ENCODE results near the gene RERE. TPM values are rescaled to one million over a fixed set of nuclear protein-coding genes. Genes with fewer than 3 reads are reported as not detected.
"Not testable (repeated sequence)": the region's sequence is repeated elsewhere in the genome, so short reads cannot be mapped to it uniquely, and the experiment has no call there.

RERE gene
- total RNA-seq, 1 donor from 2014 or later: 19.2 TPM

DNA sequence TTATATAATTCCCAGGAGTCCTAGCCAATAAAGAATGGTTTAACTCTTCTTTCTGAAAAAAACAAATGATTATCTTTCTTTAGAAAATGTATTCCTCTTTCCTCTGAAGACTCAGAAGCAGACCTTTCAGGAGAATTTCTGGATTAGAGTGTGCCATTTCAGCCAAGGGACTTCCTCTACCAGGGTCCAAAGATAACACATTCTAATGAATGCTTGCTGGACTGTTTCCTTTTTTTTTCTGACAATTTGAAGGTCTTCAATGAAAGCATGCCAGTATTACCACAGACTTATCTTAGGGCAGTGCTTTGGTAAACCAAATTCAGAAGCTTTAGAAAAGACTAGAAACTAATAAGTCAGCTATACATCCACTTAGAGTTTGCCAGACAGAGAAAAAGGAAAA, 80.5 kb downstream of the RERE start:
- H3K27me3 ChIP-seq (ENCODE audit: control insufficient read depth, insufficient read depth, low read length): no peaks in the 10 kb centered on the region
- no peak for TF ChIP-seq CTCF (IDR thresholded peaks at IDR 0.05; ENCODE audit: insufficient read depth, low read length, severe bottlenecking)
- no peaks in the 10 kb centered on the region for H3K36me3 ChIP-seq (ENCODE audit: control insufficient read depth, insufficient read depth, low read length)
- DNase-seq (ENCODE audit: low read depth) (no peak), FAIRE-seq (no peak)
- no peak overlapping the region for H3K4me3 ChIP-seq (ENCODE audit: low read depth, low read length)

GRCh38 chr1:8733484-8733883, 84.0 kb downstream of the RERE start:
- Histone ChIP-seq H3K36me3 (ENCODE audit: control insufficient read depth, insufficient read depth, low read length) (no peaks in the 10 kb centered on the region), H3K27me3 (ENCODE audit: control insufficient read depth, insufficient read depth, low read length) (no peaks in the 10 kb centered on the region), H3K4me3 (ENCODE audit: low read depth, low read length) (no peak overlapping the region)
- FAIRE-seq (peak; percentile 99), DNase-seq (ENCODE audit: low read depth) (peak; percentile 89)
- no peak for TF ChIP-seq CTCF (IDR thresholded peaks at IDR 0.05; ENCODE audit: insufficient read depth, low read length, severe bottlenecking)

DNA sequence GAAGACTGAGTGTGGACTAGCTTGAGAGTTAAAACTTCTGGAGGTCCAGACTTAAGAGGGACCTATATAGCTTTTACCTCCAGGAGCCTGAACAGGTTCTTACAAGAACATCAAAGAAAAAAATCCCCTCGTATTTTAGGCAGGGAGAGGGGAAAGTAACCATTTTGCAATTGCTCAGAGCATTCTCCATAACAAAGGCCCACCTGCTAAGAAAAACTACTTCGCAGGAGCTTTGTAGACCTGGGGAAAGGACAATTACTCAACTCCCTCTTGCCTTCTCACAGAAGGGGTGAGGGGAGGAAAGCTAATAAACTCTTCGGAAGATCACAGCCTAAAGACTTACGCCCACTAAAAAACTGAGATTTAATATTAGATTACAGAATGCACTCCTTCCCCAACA, 86.3 kb downstream of the RERE start:
- no peak for FAIRE-seq
- TF ChIP-seq CTCF (IDR thresholded peaks at IDR 0.05; ENCODE audit: insufficient read depth, low read length, severe bottlenecking): no peak
- Histone ChIP-seq H3K4me3 (ENCODE audit: low read depth, low read length) (no peak overlapping the region), H3K36me3 (ENCODE audit: control insufficient read depth, insufficient read depth, low read length) (no peaks in the 10 kb centered on the region), H3K27me3 (ENCODE audit: control insufficient read depth, insufficient read depth, low read length) (no peaks in the 10 kb centered on the region)
- DNase-seq (ENCODE audit: low read depth): no peak

DNA sequence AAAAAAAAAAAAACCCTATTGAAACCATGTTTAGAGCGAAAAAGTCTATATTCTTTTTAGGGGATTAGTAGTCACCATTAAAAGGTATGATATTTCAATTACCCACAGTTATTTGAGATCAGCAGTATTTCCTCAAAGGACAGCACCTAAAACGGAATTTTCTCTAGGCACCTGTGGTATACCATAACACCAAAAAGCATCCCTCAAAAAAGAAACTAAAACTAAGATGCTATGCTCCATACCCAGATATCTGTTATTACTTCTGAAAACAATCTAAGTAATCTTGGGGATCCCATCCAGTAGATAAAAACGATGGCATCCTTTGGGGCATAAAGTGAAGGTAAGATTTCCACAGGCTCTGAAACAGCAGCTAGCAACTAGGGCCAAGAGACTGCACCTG, 89.0 kb downstream of the RERE start:
- no peaks in the 10 kb centered on the region for H3K36me3 ChIP-seq (ENCODE audit: control insufficient read depth, insufficient read depth, low read length)
- no peaks in the 10 kb centered on the region for H3K27me3 ChIP-seq (ENCODE audit: control insufficient read depth, insufficient read depth, low read length)
- no peak overlapping the region for H3K4me3 ChIP-seq (ENCODE audit: low read depth, low read length)
- TF ChIP-seq CTCF (IDR thresholded peaks at IDR 0.05; ENCODE audit: insufficient read depth, low read length, severe bottlenecking): no peak
- DNase-seq (ENCODE audit: low read depth) (no peak), FAIRE-seq (no peak)

- H3K27me3 ChIP-seq (ENCODE audit: control insufficient read depth, insufficient read depth, low read length): no peaks in the 10 kb centered on the region
- no peak for TF ChIP-seq CTCF (IDR thresholded peaks at IDR 0.05; ENCODE audit: insufficient read depth, low read length, severe bottlenecking)
- H3K36me3 ChIP-seq (ENCODE audit: control insufficient read depth, insufficient read depth, low read length): no peaks in the 10 kb centered on the region
- H3K4me3 ChIP-seq (ENCODE audit: low read depth, low read length): no peak overlapping the region
- FAIRE-seq (no peak), DNase-seq (ENCODE audit: low read depth) (no peak)
These were observed 89.6 kb downstream of the RERE start for GRCh38 chr1:8727809-8728213.

DNA sequence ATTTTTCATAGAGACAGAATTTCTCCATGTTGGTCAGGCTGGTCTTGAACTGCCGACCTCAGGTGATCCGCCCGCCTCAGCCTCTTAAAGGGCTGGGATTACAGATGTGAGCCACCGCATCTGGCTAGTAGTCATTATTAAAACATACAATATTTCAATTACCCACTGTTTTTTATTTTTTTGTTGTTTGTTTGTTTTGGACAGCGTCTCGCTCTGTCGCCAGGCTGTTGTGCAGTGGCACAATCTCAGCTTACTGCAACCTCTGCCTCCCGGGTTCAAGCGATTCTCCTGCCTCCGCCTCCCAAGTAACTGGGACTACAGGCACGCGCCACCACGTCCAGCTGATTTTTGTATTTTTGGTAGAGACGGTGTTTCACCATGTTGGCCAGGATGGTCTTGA, 90.1 kb downstream of the RERE start:
- DNase-seq (ENCODE audit: low read depth); H3K36me3 ChIP-seq (ENCODE audit: control insufficient read depth, insufficient read depth, low read length); FAIRE-seq; H3K4me3 ChIP-seq (ENCODE audit: low read depth, low read length); H3K27me3 ChIP-seq (ENCODE audit: control insufficient read depth, insufficient read depth, low read length): not testable (repeated sequence)

- not testable (repeated sequence) for H3K36me3 ChIP-seq (ENCODE audit: control insufficient read depth, insufficient read depth, low read length); H3K27me3 ChIP-seq (ENCODE audit: control insufficient read depth, insufficient read depth, low read length); DNase-seq (ENCODE audit: low read depth); FAIRE-seq; H3K4me3 ChIP-seq (ENCODE audit: low read depth, low read length)
These were observed 90.6 kb downstream of the RERE start for GRCh38 chr1:8726801-8727186.

Data from bronchial epithelial cell (primary cell).